ENCODE results near the gene NEU1. TPM values are rescaled to one million over a fixed set of nuclear protein-coding genes. Genes with fewer than 3 reads are reported as not detected.
A peak's percentile ranks its signal among the peaks of the same experiment; 100 is the strongest.
"Not testable (repeated sequence)": the region's sequence is repeated elsewhere in the genome, so short reads cannot be mapped to it uniquely, and the experiment has no call there.

NEU1 gene
- 26.0 TPM for total RNA-seq

DNA sequence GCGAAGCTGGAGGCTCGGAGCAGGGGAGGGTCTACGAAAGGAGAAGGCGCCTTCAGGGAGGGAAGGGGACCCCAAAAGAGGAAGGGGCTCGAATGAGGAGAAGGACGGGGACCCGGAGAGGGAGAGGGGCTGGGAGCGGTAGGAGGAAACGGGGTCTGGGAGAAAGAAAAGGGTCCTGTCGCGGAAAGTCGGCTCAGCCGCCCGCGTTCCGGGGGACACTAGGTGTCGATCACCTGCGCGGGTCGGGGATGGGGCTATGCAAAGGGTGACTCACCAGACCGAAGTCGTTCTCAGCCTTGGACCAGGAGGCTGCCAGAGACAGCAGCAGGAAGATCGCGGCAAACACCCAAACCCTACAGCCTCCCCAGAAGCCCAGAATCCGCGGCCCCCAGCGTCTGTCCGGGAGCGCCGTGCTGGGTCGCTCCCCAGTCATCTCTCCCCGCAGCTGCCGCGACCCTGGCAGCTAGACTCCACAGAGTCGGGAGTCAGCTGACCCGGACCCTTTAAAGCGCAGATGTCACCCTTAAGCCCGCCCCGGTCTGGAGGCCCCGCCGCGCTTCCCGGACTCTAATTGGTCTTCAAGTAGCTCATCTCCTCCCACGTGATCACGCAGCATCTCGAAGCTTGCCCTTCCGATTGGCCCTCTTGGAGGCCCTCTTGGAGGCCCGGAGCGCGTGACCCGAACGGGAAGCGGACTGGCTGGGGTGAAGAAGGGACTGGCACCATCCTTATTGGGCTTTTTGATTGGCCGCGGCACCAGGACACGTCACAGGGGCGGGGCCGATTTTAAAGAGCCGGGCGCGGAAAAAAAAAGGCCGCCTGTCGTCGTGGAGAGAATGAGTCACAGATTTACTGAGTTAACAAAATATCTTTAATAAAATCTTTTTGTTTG, at the start of gene NEU1:
TSS of gene NEU1 (minus strand) at position 478 of the 892 bp plus-strand sequence. CDS start at position 433, 45 bp downstream.
- intact Hi-C loops (cut with DNase I): no loop called here
- H3K9me3 ChIP-seq: no peaks in the 10 kb centered on the region
- TF ChIP-seq, protein P1, sequence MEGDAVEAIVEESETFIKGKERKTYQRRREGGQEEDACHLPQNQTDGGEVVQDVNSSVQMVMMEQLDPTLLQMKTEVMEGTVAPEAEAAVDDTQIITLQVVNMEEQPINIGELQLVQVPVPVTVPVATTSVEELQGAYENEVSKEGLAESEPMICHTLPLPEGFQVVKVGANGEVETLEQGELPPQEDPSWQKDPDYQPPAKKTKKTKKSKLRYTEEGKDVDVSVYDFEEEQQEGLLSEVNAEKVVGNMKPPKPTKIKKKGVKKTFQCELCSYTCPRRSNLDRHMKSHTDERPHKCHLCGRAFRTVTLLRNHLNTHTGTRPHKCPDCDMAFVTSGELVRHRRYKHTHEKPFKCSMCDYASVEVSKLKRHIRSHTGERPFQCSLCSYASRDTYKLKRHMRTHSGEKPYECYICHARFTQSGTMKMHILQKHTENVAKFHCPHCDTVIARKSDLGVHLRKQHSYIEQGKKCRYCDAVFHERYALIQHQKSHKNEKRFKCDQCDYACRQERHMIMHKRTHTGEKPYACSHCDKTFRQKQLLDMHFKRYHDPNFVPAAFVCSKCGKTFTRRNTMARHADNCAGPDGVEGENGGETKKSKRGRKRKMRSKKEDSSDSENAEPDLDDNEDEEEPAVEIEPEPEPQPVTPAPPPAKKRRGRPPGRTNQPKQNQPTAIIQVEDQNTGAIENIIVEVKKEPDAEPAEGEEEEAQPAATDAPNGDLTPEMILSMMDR (IDR thresholded peaks at IDR 0.05): no peak
- TF ChIP-seq POLR2AphosphoS5 (IDR thresholded peaks at IDR 0.05; ENCODE audit: insufficient read depth in 1 of 2, low read depth in 1 of 2) (peak; percentile 100), POLR2A (IDR thresholded peaks at IDR 0.05) (peak in 1 of 2 donors; percentile 98)
- peak within 1 kb of the TSS; percentile 95 for H3K27ac ChIP-seq
- H3K4me3 ChIP-seq: peak within 1 kb of the TSS; percentile 85 to 86
- peak; percentile 100 for DNase-seq (ENCODE audit: extremely low spot score in 2 of 2)
- peaks cover 0 to 15% of the 10 kb centered on the region in 2 donors for H3K36me3 ChIP-seq
- H3K27me3 ChIP-seq: no peaks in the 10 kb centered on the region
- H3K4me1 ChIP-seq: peaks cover 16% of the 10 kb centered on the region

GRCh38 chr6:31911826-31912585, 49.4 kb upstream of the NEU1 start:
- intact Hi-C loops (cut with DNase I): no loop called here
- Histone ChIP-seq H3K27me3 (no peaks in the 10 kb centered on the region), H3K4me3 (no peak overlapping the region), H3K36me3 (no peaks in the 10 kb centered on the region), H3K9me3 (no peaks in the 10 kb centered on the region), H3K4me1 (peaks cover 5% of the 10 kb centered on the region), H3K27ac (peak overlapping the region; percentile 65)
- no peak for DNase-seq (ENCODE audit: extremely low spot score in 2 of 2)
- TF ChIP-seq POLR2AphosphoS5 (IDR thresholded peaks at IDR 0.05; ENCODE audit: insufficient read depth in 1 of 2, low read depth in 1 of 2): no peak

- H3K4me3 ChIP-seq; H3K27me3 ChIP-seq; H3K27ac ChIP-seq; H3K36me3 ChIP-seq; H3K4me1 ChIP-seq; DNase-seq (ENCODE audit: extremely low spot score in 2 of 2); intact Hi-C loops (cut with DNase I); H3K9me3 ChIP-seq: not testable (repeated sequence)
Measured at GRCh38 chr6:31909298-31909697, 46.7 kb upstream of the NEU1 start.

GRCh38 chr6:31908791-31909190, 46.2 kb upstream of the NEU1 start:
- TF ChIP-seq POLR2A (IDR thresholded peaks at IDR 0.05): no peak
- no peak for TF ChIP-seq POLR2AphosphoS5 (IDR thresholded peaks at IDR 0.05; ENCODE audit: insufficient read depth in 1 of 2, low read depth in 1 of 2)
- intact Hi-C loops (cut with DNase I): no loop called here
- Histone ChIP-seq H3K36me3 (no peaks in the 10 kb centered on the region), H3K9me3 (no peaks in the 10 kb centered on the region), H3K4me1 (peaks cover 5% of the 10 kb centered on the region), H3K4me3 (no peak overlapping the region), H3K27me3 (no peaks in the 10 kb centered on the region), H3K27ac (no peak overlapping the region)
- no peak for DNase-seq (ENCODE audit: extremely low spot score in 2 of 2)

DNA sequence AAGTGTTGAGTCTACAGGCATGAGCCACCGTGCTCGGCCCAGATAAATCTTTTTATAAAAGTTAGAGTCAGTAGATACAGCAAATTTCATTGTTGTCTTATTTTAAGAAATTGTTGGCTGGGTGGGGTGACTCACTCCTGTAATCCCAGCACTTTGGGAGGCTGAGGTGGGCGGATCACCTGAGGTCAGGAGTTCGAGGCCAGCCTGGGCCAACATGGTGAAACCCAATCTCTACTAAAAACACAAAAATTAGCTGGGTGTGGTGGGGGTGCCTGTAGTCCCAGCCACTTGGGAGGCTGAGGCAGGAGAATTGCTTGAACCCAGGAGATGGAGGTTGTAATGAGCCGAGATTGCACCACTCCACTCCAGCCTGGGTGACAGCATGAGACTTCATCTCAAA, 45.6 kb upstream of the NEU1 start:
- intact Hi-C loops (cut with DNase I): not testable (repeated sequence)

GRCh38 chr6:31907158-31907813, 44.7 kb upstream of the NEU1 start:
- peak overlapping the region; percentile 11 for H3K27ac ChIP-seq
- peaks cover 13% of the 10 kb centered on the region for H3K4me1 ChIP-seq
- H3K9me3 ChIP-seq: no peaks in the 10 kb centered on the region
- no peaks in the 10 kb centered on the region for H3K36me3 ChIP-seq
- H3K27me3 ChIP-seq: no peaks in the 10 kb centered on the region
- intact Hi-C loops (cut with DNase I): no loop called here
- no peak overlapping the region for H3K4me3 ChIP-seq
- DNase-seq (ENCODE audit: extremely low spot score in 2 of 2): no peak
- TF ChIP-seq, protein P1 (IDR thresholded peaks at IDR 0.05): no peak
- no peak for TF ChIP-seq POLR2A (IDR thresholded peaks at IDR 0.05)
- no peak for TF ChIP-seq POLR2AphosphoS5 (IDR thresholded peaks at IDR 0.05; ENCODE audit: insufficient read depth in 1 of 2, low read depth in 1 of 2)

More for the DNA sequence above, 45.6 kb upstream of the NEU1 start:
- not testable (repeated sequence) for H3K4me1 ChIP-seq; H3K4me3 ChIP-seq; H3K9me3 ChIP-seq; H3K36me3 ChIP-seq; DNase-seq (ENCODE audit: extremely low spot score in 2 of 2); H3K27me3 ChIP-seq
- peak overlapping the region; percentile 11 for H3K27ac ChIP-seq

DNA sequence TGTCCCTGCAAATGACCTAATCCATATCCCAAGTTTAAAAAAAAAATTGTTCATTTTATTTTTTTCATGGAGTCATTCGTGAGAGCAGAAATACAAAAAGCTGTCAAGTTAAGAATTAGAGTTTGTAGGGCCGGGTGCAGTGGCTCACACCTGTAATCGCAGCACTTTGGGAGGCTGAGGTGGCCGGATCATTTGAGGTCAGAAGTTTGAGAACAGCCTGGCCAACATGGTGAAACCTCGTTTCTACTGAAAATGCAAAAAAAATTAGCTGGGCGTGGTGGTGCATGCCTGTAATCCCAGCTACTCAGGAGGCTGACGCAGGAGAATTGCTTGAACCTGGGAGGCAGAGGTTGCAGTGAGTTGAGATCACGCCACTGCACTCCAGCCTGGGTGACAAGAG, 44.1 kb upstream of the NEU1 start:
- intact Hi-C loops (cut with DNase I): not testable (repeated sequence)

More for the DNA sequence above, 44.1 kb upstream of the NEU1 start:
- not testable (repeated sequence) for H3K36me3 ChIP-seq; H3K4me3 ChIP-seq; H3K27ac ChIP-seq; DNase-seq (ENCODE audit: extremely low spot score in 2 of 2); H3K27me3 ChIP-seq; H3K9me3 ChIP-seq
- H3K4me1 ChIP-seq: peaks cover 13% of the 10 kb centered on the region

Measured in vagina (tissue), 2 donors.